NCI-H1092 (cell line): ENCODE data around the gene ASCC3.

Experiments
- DNase-seq: peaks from one replicate; lab custom pipeline; 2025; lab: John Stamatoyannopoulos, UW

Gene ASCC3

GRCh38 chr6:100465701-100466409 is 415.3 kb downstream of the ASCC3 start:
- DNase-seq, result no peak

DNA sequence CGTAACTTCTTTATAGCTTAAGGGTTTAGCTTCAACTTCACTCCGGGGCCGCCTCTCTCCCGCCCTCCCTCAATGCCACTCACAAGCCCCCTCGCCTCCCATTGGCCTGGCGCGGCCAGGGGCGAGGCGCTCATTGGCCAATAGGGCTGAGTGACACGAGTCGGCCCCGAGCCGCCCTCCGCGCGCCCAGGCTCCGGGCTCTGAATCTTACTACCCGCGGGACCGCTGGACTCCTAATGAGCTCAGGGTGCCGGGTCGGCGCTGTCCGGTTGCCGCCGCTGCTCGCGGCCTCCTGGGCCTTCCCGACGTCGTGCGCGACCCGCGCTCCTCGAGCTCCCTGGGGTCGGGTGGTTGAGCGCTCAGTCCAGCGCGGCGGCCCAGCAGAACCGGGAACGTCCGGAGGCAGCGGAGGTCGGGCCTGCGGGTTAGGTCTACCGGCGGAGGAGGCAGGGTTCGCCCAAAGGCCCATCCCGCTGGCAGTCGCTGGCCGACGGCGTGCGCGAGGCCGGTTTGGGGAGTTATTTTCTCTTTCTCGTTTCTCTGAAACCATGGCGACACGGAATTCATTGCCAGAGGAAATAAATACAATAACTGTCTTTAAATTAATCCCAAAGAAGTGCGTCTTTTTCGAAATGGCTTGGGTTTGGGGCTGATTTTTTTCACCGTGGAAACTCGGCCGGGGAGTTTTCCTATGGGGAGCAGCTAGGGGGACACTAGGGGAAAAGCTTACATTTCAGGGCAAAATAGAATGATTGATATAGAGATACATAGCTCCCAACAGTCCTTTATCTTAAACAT is 416.0 kb downstream of the ASCC3 start, which contains the start of gene SIM1:
Gene SIM1, minus strand, starts transcription at position 19 of the 798 bp plus-strand sequence. CDS start 1,453 bp downstream, outside the sequence.
- DNase-seq, result peak; percentile 67

- DNase-seq, result no peak
These were observed 416.8 kb downstream of the ASCC3 start for GRCh38 chr6:100464162-100464851.

- no peak for DNase-seq
These were observed 417.4 kb downstream of the ASCC3 start for GRCh38 chr6:100463630-100464161.

DNA sequence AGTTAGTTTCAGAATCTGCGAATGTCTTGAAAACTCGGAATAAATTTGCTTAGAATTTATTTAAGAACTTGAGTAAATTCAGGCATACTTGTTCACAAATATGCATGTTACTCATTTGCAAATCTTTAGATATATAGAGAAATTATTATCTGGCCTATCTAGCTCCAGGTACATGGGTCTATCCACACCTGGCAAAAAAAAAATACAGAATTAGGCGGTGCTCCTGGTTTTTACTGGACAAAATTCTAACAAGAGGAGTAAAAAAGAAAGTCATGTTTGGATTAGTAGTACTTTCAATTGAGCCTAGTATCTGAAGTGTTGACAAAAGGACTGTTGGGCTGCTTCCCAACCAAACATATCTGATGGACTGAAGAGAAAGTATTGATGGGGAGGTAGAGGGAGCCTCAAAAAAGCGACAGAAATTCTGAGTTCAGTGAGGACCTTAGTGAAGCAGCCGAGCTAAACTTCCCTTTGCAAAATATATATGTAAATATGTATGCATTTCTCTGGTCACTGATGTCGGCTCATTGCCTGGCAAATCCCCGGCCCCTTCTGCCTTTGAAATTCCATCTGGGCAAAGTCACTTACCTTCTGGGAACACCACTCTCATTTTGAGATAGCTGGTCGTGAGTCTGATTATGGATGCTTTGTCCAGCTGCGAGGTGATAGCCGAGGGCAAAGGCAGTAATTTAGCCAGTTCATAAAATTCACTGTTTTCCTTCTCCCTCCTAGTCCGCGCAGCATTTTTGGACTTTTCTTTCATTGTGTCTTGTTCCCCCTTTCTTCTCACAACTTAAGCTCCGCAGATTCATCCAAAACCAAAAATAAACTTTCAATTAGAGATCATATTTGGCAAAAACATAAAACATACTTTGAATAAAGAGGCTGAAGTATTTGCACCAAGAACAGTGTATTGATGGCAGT is 418.2 kb downstream of the ASCC3 start:
- no peak for DNase-seq

DNA sequence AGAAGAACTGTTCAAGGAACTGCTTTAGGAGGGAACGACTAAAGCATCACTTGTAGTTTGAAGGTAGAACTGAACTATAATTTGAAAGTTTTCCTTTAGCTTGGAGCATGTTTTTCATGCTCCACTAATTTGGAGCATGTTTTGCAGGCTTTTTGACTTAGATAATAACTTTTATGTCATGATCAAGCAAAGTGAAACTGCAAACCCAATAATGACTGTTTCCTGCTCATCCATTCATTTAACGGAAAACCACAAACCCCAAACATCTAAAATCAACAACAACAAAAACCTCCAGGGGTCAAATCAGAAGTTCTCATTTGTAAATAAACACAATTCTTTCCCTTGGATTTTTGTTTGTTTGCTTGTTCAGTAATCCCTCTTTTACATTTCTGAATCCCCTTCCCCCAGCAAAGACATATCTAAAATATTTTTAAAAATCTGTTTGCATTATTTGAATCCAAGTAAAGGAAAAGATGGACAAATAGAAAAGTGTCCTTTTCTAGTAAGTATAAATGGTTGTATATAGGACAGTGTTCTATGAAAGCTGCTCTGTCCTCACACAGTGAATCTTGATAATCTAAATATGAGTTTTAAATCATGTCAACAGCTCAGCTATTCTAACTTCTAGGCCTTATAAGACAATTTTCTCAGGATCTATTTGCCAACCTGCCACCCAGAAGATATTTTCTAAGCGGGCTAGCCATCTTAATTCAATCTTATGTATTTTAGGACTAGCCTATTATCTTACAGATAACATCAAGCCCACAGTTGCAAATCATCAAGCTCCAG is 419.0 kb downstream of the ASCC3 start:
- no peak for DNase-seq

DNA sequence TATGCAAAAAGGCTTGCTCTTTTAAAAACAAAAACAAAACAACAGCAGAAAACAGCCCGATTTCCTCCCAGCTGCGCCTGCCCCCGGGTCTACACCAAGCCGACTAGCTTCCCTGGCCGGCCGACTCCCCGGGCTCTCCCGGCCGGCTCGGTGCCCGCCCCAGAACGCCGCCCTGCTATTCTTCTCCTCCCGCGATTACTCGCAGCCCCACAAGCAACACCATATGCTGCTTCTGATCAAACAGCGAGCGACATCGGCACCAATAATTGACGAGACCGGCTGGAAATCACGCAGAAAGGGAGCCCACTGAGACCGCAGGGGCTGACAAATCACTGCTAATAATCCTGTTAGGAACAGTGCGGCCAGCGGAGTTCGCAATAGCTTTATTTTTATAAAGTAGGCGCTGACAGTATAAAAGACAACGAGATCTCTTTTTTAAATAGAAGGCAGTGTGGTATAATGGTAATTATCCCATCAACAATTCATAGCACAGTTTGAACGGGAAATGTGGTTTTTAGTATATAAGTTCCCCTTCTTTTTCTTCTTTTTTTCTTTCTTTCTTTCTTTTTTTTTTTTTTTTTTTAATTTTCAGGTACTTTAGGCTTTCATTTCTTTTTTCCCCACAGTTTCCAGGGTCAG is 419.7 kb downstream of the ASCC3 start:
- DNase-seq, result peak; percentile 38

DNA sequence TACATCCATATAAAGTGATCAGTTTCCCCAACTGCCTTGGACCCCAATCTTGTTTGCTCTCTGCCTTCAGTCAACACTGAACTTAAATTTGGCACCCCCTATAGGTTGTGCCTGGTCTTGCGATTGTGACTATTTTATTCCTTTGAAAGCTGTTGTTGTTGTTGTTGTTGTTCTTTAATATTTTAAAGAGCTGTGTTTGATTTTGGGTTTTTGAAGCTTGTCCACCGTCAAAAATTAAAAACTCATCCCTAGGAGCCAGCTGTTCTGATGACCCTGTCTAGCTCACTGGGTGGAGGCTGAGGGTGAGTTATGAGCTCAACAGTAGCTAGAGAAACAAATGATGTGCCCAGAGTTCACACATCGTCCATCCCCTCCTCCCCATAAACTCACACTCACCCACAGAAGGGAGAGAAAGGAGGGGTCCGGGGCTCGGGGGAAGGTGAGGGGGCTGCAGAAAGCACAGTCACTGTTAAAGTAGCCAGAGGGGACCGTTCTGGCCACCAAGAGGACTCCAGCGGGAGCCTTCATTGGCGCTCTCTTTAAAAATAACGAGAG is 420.4 kb downstream of the ASCC3 start:
- DNase-seq, result no peak

- no peak for DNase-seq
These were observed 421.4 kb downstream of the ASCC3 start for GRCh38 chr6:100459592-100460184.

- no peak for DNase-seq
These were observed 422.1 kb downstream of the ASCC3 start for GRCh38 chr6:100458841-100459591.
